A549 (cell line): ENCODE results near the gene GIMAP2. TPM values are rescaled to one million over a fixed set of nuclear protein-coding genes. Genes with fewer than 3 reads are reported as not detected.

Experiments
- ATAC-seq, 2 experiments: fragments of 200-7000 bp in 1 of 2; fragments of >200 bp in 1 of 2; cut with Nextera tagmentation in 1 of 2; cut with Tn5 transposase in 1 of 2; 3 replicates each; pipeline versions ENCODE4 v1.8.0 to v1.9.1; 2018 to 2020; ENCODE audit warnings: mild to moderate bottlenecking in 1 of 2, moderate library complexity in 1 of 2
- CTCF ChIA-PET: fragments of 300-600 bp; sonication (Branson Sonifier 250); formaldehyde crosslinking; extraction: SDS; loops from one replicate; lab custom pipeline; 2021; ENCODE audit warnings: antibody characterized with exemption, inconsistent platforms; lab: Yijun Ruan, JAX
- POLR2A ChIA-PET: fragments of 350-600 bp; formaldehyde crosslinking; extraction: SDS; loops from one replicate; lab custom pipeline; 2021; ENCODE audit warnings: antibody characterized with exemption, inconsistent platforms; lab: Yijun Ruan, JAX
- DNase-seq, 2 experiments: peaks; one replicate each; pipeline versions ENCODE4 v3.0.0 to v3.0.0-alpha.2; 2011 to 2016; ENCODE audit warnings: low read depth in 1 of 2, low spot score in 1 of 2
- FAIRE-seq: peaks from 2 replicates; lab custom pipeline; 2011; peaks lifted over from hg19 to GRCh38; lab: Jason Lieb, UNC
- H3K27ac ChIP-seq, 2 experiments: fragments of >200 bp; sonication (Bioruptor Twin); formaldehyde crosslinking; 3 replicates each; pipeline ENCODE4 v1.5.1; 2016 to 2017
- H3K4me1 ChIP-seq: fragments of >200 bp; sonication (Bioruptor Twin); formaldehyde crosslinking; 3 replicates; pipeline ENCODE4 v1.6.1; 2016
- H3K4me2 ChIP-seq: fragments of >200 bp; sonication (Bioruptor Twin); formaldehyde crosslinking; 3 replicates; pipeline ENCODE4 v1.6.1; 2016
- H3K4me3 ChIP-seq: fragments of >200 bp; sonication (Bioruptor Twin); formaldehyde crosslinking; 3 replicates; pipeline ENCODE4 v1.5.1; 2016
- H3K9me3 ChIP-seq: fragments of >200 bp; sonication (Bioruptor Twin); formaldehyde crosslinking; 3 replicates; pipeline ENCODE4 v1.6.1; 2016
- ATOH8 ChIP-seq: fragments of 250-450 bp; sonication (Bioruptor Pico); IDR thresholded peaks from 2 replicates; pipeline ENCODE4 v1.5.0; 2020; ENCODE audit warnings: low read depth, mild to moderate bottlenecking, moderate library complexity
- BHLHE40 ChIP-seq: IDR thresholded peaks from 2 replicates; pipeline ENCODE4 v1.6.1; 2012; ENCODE audit warnings: low read depth, low read length, inconsistent platforms
- CBX2 ChIP-seq: fragments of 200-600 bp; sonication (generic); IDR thresholded peaks from 2 replicates; pipeline ENCODE4 v1.6.1; 2016; ENCODE audit warnings: low read depth, mild to moderate bottlenecking, borderline replicate concordance
- CEBPB ChIP-seq, 2 experiments: fragments of >200 bp in 1 of 2; sonication (Bioruptor Twin) in 1 of 2; formaldehyde crosslinking in 1 of 2; IDR thresholded peaks; 2 replicates each; pipeline ENCODE4 v1.6.1; 2012 to 2016
- CHD2 ChIP-seq: fragments of 150-350 bp; IDR thresholded peaks from 2 replicates; pipeline ENCODE4 v1.6.1; 2014; ENCODE audit warnings: low read length; ENCODE audit not compliant: partially characterized antibody
- EHF ChIP-seq: fragments of 250-450 bp; sonication (Bioruptor Pico); IDR thresholded peaks from 2 replicates; pipeline ENCODE4 v1.5.0; 2020; ENCODE audit warnings: mild to moderate bottlenecking
- ELK1 ChIP-seq: fragments of 150-350 bp; IDR thresholded peaks from 2 replicates; pipeline ENCODE4 v1.6.1; 2014; ENCODE audit warnings: low read depth, mild to moderate bottlenecking, low read length
- EP300 ChIP-seq, 2 experiments: fragments of >200 bp; sonication (Bioruptor Twin); formaldehyde crosslinking; IDR thresholded peaks; 2 replicates in 1 of 2; 3 replicates in 1 of 2; pipeline ENCODE4 v1.6.1; 2016 to 2017
- HMGXB4 ChIP-seq: fragments of 250-450 bp; sonication (Bioruptor Pico); IDR thresholded peaks from 2 replicates; pipeline ENCODE4 v1.5.0; 2021; ENCODE audit warnings: mild to moderate bottlenecking, moderate library complexity, borderline replicate concordance
- KDM5A ChIP-seq: fragments of 200-600 bp; sonication (generic); IDR thresholded peaks from 2 replicates; pipeline ENCODE4 v1.6.1; 2016; ENCODE audit warnings: antibody characterized with exemption, mild to moderate bottlenecking
- MAFK ChIP-seq: fragments of 450-650 bp; IDR thresholded peaks from 2 replicates; pipeline ENCODE4 v1.6.1; 2014; ENCODE audit not compliant: partially characterized antibody
- MAZ ChIP-seq: fragments of 150-350 bp; IDR thresholded peaks from 2 replicates; pipeline ENCODE4 v1.6.1; 2014; ENCODE audit warnings: antibody characterized with exemption, low read depth, low read length, borderline replicate concordance
- NFE2L2 ChIP-seq: fragments of 150-350 bp; conservative IDR thresholded peaks from 2 replicates; pipeline ENCODE4 v1.6.1; 2014; ENCODE audit warnings: low read length
- RARB ChIP-seq: fragments of 250-450 bp; sonication (Bioruptor Pico); IDR thresholded peaks from 2 replicates; pipeline ENCODE4 v1.8.0; 2021; ENCODE audit warnings: mild to moderate bottlenecking, moderate library complexity
- SMC3 ChIP-seq: fragments of >200 bp; sonication (Bioruptor Twin); formaldehyde crosslinking; IDR thresholded peaks from 3 replicates; pipeline ENCODE4 v1.6.1; 2018; ENCODE audit warnings: inconsistent platforms
- TFCP2L1 ChIP-seq: fragments of 250-450 bp; sonication (Bioruptor Pico); IDR thresholded peaks from 2 replicates; pipeline ENCODE4 v1.5.0; 2021; ENCODE audit warnings: mild to moderate bottlenecking
- USF2 ChIP-seq: fragments of 450-650 bp; IDR thresholded peaks from 2 replicates; pipeline ENCODE4 v1.6.1; 2014; ENCODE audit warnings: antibody characterized with exemption
- ZC3H11A ChIP-seq: fragments of 450-650 bp; IDR thresholded peaks from 2 replicates; pipeline ENCODE4 v1.6.1; 2014; ENCODE audit warnings: antibody characterized with exemption, mild to moderate bottlenecking
- ZFP36 ChIP-seq: fragments of 450-650 bp; IDR thresholded peaks from 2 replicates; pipeline ENCODE4 v1.6.1; 2014; ENCODE audit warnings: borderline replicate concordance; ENCODE audit not compliant: partially characterized antibody
- WGBS: methylation state at CpG from one replicate; pipeline ENCODE4 v1.1.6; 2017; ENCODE audit errors: missing lambda C conversion rate; 5-methylcytosine and 5-hydroxymethylcytosine counted together
- polyA plus RNA-seq, 4 experiments: library from polyadenylated mRNA; depleted of rRNA in 3 of 4; stranded (reverse); fragments of >200 nt; fragmentation: RNase III in 1 of 4; extraction: RNeasy Plus Mini Kit Qiagen cat#74134 plus additional on column Dnase treatment in 1 of 4; gene quantifications; 2 replicates in 3 of 4; 3 replicates in 1 of 4; pipeline ENCODE4 v1.2.3, GENCODE V29; 2011 to 2017

The GIMAP2 gene
- polyA plus RNA-seq, 2 of the 4 experiments (the other 2 are of a cell fraction): 0.14 TPM; not detected in 1

GRCh38 chr7:150719436-150719835 lies 33.9 kb downstream of the GIMAP2 start:
- Histone ChIP-seq H3K4me3 (no peak overlapping the region), H3K4me1 (no peaks in the 10 kb centered on the region), H3K9me3 (no peaks in the 10 kb centered on the region), H3K4me2 (no peak overlapping the region), H3K27ac (no peak overlapping the region)
- ChIA-PET CTCF (no interaction called here), POLR2A (no interaction called here)
- no peak for ATAC-seq
- DNase-seq: no peak
- TF ChIP-seq SMC3 (no peak), MAZ (no peak), MAFK (no peak), ELK1 (no peak), EHF (CRISPR knock-in tag) (no peak), CEBPB (IDR thresholded peaks at IDR 0.05) (no peak), NFE2L2 (no peak)
- no peak for FAIRE-seq
- 41% methylated on average over 4 of the region's 4 CpGs for WGBS

GRCh38 chr7:150719960-150720891 lies 34.7 kb downstream of the GIMAP2 start:
- DNase-seq (no peak), FAIRE-seq (no peak), ATAC-seq (no peak)
- WGBS: 56% methylated on average over 43 of the region's 52 CpGs
- TF ChIP-seq CBX2 (no peak), KDM5A (no peak)
- no peak overlapping the region for H3K4me3 ChIP-seq
- H3K9me3 ChIP-seq: no peaks in the 10 kb centered on the region
- CTCF ChIA-PET: no interaction called here
- no peak overlapping the region for H3K27ac ChIP-seq
- POLR2A ChIA-PET: no interaction called here
- no peak overlapping the region for H3K4me2 ChIP-seq
- H3K4me1 ChIP-seq: no peaks in the 10 kb centered on the region

- FAIRE-seq: no peak
- Histone ChIP-seq H3K4me3 (no peak overlapping the region), H3K9me3 (no peaks in the 10 kb centered on the region), H3K27ac (no peak overlapping the region), H3K4me2 (no peak overlapping the region), H3K4me1 (no peaks in the 10 kb centered on the region)
- DNase-seq: no peak
- POLR2A ChIA-PET: no interaction called here
- no peak for ATAC-seq
- CTCF ChIA-PET: interaction anchor here (1.2 kb wide), 1 partner anchor 26 kb away, joined by 3 read pairs; no protein-coding TSS in a partner anchor
- TF ChIP-seq BHLHE40 (no peak), ZC3H11A (no peak), ZFP36 (no peak), TFCP2L1 (CRISPR knock-in tag) (no peak), ATOH8 (CRISPR knock-in tag) (no peak), MAFK (no peak), CHD2 (no peak), RARB (CRISPR knock-in tag) (no peak), USF2 (no peak), EP300 (IDR thresholded peaks at IDR 0.05) (no peak), HMGXB4 (CRISPR knock-in tag) (no peak)
- 60% methylated on average over 11 of the region's 11 CpGs for WGBS
These were observed 36.5 kb downstream of the GIMAP2 start for GRCh38 chr7:150721970-150722373.
